ENCODE results near the gene NENF.

The NENF gene

GRCh38 chr1:212432272-212432660, 454 bp upstream of the NENF start:
- no peak for DNase-seq

GRCh38 chr1:212433577-212434462, 1.1 kb downstream of the NENF start:
- no peak for DNase-seq

- DNase-seq = no peak
Measured at GRCh38 chr1:212434992-212435391, 2.3 kb downstream of the NENF start.

GRCh38 chr1:212437179-212437798, 4.6 kb downstream of the NENF start:
- DNase-seq = no peak

GRCh38 chr1:212438831-212439237, 6.1 kb downstream of the NENF start:
- DNase-seq = no peak

GRCh38 chr1:212440419-212440818, 7.7 kb downstream of the NENF start:
- no peak for DNase-seq

- DNase-seq = no peak
Measured at GRCh38 chr1:212442408-212442807, 9.7 kb downstream of the NENF start.

- DNase-seq = no peak
Measured at GRCh38 chr1:212446333-212446732, 13.6 kb downstream of the NENF start.

GRCh38 chr1:212447478-212447877, 14.8 kb downstream of the NENF start:
- no peak for DNase-seq

- DNase-seq = no peak
Measured at GRCh38 chr1:212450331-212450881, 17.7 kb downstream of the NENF start.

GRCh38 chr1:212451416-212452322, 18.9 kb downstream of the NENF start:
- DNase-seq = no peak

- no peak for DNase-seq
Measured at GRCh38 chr1:212452323-212453155, 19.8 kb downstream of the NENF start.

GRCh38 chr1:212453156-212453857, 20.6 kb downstream of the NENF start:
- no peak for DNase-seq

GRCh38 chr1:212454741-212455140, 22.0 kb downstream of the NENF start:
- no peak for DNase-seq

- no peak for DNase-seq
Measured at GRCh38 chr1:212455401-212455800, 22.7 kb downstream of the NENF start.

GRCh38 chr1:212455803-212456528, 23.2 kb downstream of the NENF start:
- DNase-seq = no peak

- no peak for DNase-seq
Measured at GRCh38 chr1:212457740-212458338, 25.1 kb downstream of the NENF start.

- no peak for DNase-seq
Measured at GRCh38 chr1:212458817-212459216, 26.1 kb downstream of the NENF start.

GRCh38 chr1:212459656-212460055, 26.9 kb downstream of the NENF start:
- no peak for DNase-seq

- no peak for DNase-seq
Measured at GRCh38 chr1:212460376-212460775, 27.7 kb downstream of the NENF start.

Measured in SIG-M5 (cell line).